Calu3 (cell line): ENCODE measurements around the gene AK4. TPM values are rescaled to one million over a fixed set of nuclear protein-coding genes. Genes with fewer than 3 reads are reported as not detected.

Experiments
- BruUV-seq: library from RNA; stranded (reverse); fragments of 400-500 nt; replicated peaks from 2 replicates; lab custom pipeline; 2021; lab: Mats Ljungman, UMichigan
- CTCF ChIA-PET: fragments of 300-600 bp; sonication (Branson Sonifier 250); formaldehyde crosslinking; loops from one replicate; lab custom pipeline; 2022; ENCODE audit warnings: antibody characterized with exemption; lab: Charles Lee
- DNase-seq: peaks from one replicate; pipeline ENCODE4 v3.0.0; 2022
- H3K27ac Mint-ChIP-seq: one replicate; pipeline ENCODE4 v1.8.0; 2022; ENCODE audit warnings: mixed read lengths; ENCODE audit not compliant: unreplicated experiment
- H3K27me3 Mint-ChIP-seq: one replicate; pipeline ENCODE4 v1.8.0; 2022; ENCODE audit warnings: mixed read lengths; ENCODE audit not compliant: unreplicated experiment
- H3K36me3 Mint-ChIP-seq: one replicate; pipeline ENCODE4 v1.8.0; 2022; ENCODE audit warnings: mild to moderate bottlenecking, moderate library complexity, mixed read lengths; ENCODE audit not compliant: insufficient read depth, unreplicated experiment
- H3K4me1 Mint-ChIP-seq: one replicate; pipeline ENCODE4 v1.8.0; 2022; ENCODE audit warnings: mild to moderate bottlenecking, low read depth, mixed read lengths; ENCODE audit not compliant: unreplicated experiment
- H3K4me3 Mint-ChIP-seq: one replicate; pipeline ENCODE4 v1.8.0; 2022; ENCODE audit warnings: mild to moderate bottlenecking, low read depth, moderate library complexity, mixed read lengths; ENCODE audit not compliant: unreplicated experiment
- H3K9me3 Mint-ChIP-seq: one replicate; pipeline ENCODE4 v1.8.0; 2022; ENCODE audit warnings: low read depth, mixed read lengths; ENCODE audit not compliant: unreplicated experiment
- intact Hi-C: fragments of 100-400 bp; cut with micrococcal nuclease; formaldehyde crosslinking; loops from one replicate; pipeline ENCODE4 v1.10.0; 2022; ENCODE audit not compliant: unreplicated experiment
- total RNA-seq: library from RNA; stranded (reverse); gene quantifications from 2 replicates; pipeline ENCODE4 v1.2.3, GENCODE V29; 2022
- TF ChIP-seq, protein P1 (sequence below): fragments of 200-600 bp; IDR thresholded peaks from one replicate; pipeline ENCODE4 v1.8.0; 2022; ENCODE audit warnings: antibody characterized with exemption; ENCODE audit not compliant: unreplicated experiment

Gene AK4
- total RNA-seq, 1 experiment from 2014 or later, result 49.9 TPM

DNA sequence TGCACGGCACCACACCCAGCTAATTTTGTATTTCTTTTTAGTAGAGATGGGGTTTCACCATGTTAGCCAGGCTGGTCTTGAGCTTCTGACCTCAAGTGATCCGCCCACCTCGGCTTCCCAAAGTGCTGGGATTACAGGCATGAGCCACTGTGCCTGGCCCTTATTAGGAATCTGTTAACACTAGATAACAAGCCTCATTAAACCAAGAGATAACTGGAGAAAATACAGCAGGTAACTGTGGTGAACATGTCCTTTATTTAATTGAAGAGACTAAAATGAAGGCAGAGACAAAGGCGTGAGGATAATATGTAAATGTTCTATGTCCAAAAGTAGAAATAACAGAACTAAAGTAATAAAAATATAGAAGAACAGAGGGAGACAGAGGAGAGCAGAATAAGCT is 89.5 kb downstream of the AK4 start:
- Mint-ChIP-seq H3K36me3 (no peaks in the 10 kb centered on the region), H3K9me3 (no peaks in the 10 kb centered on the region), H3K27ac (no peak overlapping the region), H3K27me3 (no peaks in the 10 kb centered on the region), H3K4me1 (no peaks in the 10 kb centered on the region), H3K4me3 (no peak overlapping the region)
- CTCF ChIA-PET, result interaction anchor here (0.6 to 2.2 kb wide), 2 partner anchors 118 to 450 kb away, joined by 4 to 28 read pairs; no protein-coding TSS in a partner anchor
- no TSS peak for BruUV-seq
- intact Hi-C loops, result loop anchor here (2.0 to 10.0 kb wide), 3 partner anchors 221 to 1007 kb away; no protein-coding TSS in a partner anchor
- no peak for DNase-seq
- TF ChIP-seq, protein P1, sequence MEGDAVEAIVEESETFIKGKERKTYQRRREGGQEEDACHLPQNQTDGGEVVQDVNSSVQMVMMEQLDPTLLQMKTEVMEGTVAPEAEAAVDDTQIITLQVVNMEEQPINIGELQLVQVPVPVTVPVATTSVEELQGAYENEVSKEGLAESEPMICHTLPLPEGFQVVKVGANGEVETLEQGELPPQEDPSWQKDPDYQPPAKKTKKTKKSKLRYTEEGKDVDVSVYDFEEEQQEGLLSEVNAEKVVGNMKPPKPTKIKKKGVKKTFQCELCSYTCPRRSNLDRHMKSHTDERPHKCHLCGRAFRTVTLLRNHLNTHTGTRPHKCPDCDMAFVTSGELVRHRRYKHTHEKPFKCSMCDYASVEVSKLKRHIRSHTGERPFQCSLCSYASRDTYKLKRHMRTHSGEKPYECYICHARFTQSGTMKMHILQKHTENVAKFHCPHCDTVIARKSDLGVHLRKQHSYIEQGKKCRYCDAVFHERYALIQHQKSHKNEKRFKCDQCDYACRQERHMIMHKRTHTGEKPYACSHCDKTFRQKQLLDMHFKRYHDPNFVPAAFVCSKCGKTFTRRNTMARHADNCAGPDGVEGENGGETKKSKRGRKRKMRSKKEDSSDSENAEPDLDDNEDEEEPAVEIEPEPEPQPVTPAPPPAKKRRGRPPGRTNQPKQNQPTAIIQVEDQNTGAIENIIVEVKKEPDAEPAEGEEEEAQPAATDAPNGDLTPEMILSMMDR, result no peak

DNA sequence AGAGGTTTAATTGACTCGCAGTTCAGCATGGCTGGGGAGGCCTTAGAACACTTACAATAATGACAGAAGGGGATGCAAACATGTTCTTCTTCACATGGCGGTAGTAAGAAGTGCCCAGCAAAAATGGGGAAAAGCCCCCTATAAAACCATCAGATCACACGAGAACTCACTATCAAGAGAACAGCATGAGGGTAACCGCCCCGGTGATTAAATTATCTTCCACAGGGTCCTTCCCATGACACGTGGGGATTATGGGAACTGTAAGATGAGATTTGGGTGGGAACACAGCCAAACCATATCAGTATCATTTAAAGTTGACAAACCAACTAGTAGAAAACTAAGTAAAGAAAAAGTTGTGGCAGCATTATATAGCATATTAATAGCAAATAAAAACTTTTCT is 90.0 kb downstream of the AK4 start:
- no peak for DNase-seq
- BruUV-seq, result no TSS peak
- TF ChIP-seq, protein P1, result no peak
- Mint-ChIP-seq H3K27ac (no peak overlapping the region), H3K4me3 (no peak overlapping the region), H3K4me1 (no peaks in the 10 kb centered on the region), H3K36me3 (no peaks in the 10 kb centered on the region), H3K9me3 (no peaks in the 10 kb centered on the region), H3K27me3 (no peaks in the 10 kb centered on the region)
- intact Hi-C loops, result loop anchor here (10.0 kb wide), 2 partner anchors 717 to 1007 kb away; no protein-coding TSS in a partner anchor
- CTCF ChIA-PET, result interaction anchor here (0.6 kb wide), 1 partner anchor 117 kb away, joined by 4 read pairs; no protein-coding TSS in a partner anchor

DNA sequence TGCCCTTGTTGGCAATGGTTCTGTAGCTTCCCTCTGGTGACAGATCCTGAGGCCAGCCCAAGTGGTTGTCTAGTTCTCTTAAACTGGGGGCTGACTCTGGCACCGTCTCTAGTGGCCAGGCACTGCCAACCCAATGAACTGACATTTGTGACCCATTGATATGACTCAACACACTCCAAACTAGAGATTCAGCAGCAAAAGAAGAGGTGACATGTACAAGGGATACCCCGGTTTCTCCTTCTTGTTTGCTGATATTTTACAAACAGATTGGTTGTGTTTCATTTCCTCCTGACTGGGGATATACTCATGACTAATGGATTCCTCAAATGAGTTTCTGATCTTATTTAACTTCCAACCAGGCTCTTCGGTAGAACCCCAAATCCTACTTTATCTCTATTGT is 95.5 kb downstream of the AK4 start:
- no peak overlapping the region for H3K27ac Mint-ChIP-seq
- H3K9me3 Mint-ChIP-seq, result no peaks in the 10 kb centered on the region
- H3K36me3 Mint-ChIP-seq, result no peaks in the 10 kb centered on the region

DNA sequence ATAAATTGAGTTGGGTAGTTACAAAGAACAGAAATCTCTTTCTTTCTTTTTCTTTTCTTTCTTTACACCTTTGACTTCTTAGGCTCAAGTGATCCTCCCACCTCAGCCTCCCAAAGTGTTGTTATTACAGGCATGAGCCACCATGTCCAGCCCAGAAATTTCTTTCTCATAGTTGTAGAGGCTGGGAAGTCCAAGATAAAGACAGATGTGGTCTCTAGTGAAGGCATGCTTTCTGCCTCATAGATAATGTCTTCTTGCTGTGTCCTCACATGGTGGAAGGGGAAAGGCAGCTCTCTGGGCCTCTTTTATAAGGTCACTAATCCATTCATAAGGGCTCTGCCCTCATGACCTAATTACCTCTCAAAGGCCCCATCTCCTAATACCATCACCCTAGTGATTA is 97.3 kb downstream of the AK4 start:
- intact Hi-C loops, result no loop called here

More for the DNA sequence above, 95.5 kb downstream of the AK4 start:
- DNase-seq, result no peak
- BruUV-seq, result no TSS peak
- no peaks in the 10 kb centered on the region for H3K4me1 Mint-ChIP-seq
- CTCF ChIA-PET, result no interaction called here
- H3K4me3 Mint-ChIP-seq, result no peak overlapping the region
- H3K27me3 Mint-ChIP-seq, result no peaks in the 10 kb centered on the region
- intact Hi-C loops, result no loop called here
- TF ChIP-seq, protein P1, result no peak

More for the DNA sequence above, 97.3 kb downstream of the AK4 start:
- no TSS peak for BruUV-seq
- Mint-ChIP-seq H3K27me3 (no peaks in the 10 kb centered on the region), H3K4me3 (no peak overlapping the region), H3K36me3 (no peaks in the 10 kb centered on the region), H3K27ac (no peak overlapping the region), H3K9me3 (no peaks in the 10 kb centered on the region), H3K4me1 (no peaks in the 10 kb centered on the region)
- no peak for DNase-seq
- TF ChIP-seq, protein P1, result no peak
- CTCF ChIA-PET, result no interaction called here
